ENCODE measurements around the gene VPREB1.

The VPREB1 gene

DNA sequence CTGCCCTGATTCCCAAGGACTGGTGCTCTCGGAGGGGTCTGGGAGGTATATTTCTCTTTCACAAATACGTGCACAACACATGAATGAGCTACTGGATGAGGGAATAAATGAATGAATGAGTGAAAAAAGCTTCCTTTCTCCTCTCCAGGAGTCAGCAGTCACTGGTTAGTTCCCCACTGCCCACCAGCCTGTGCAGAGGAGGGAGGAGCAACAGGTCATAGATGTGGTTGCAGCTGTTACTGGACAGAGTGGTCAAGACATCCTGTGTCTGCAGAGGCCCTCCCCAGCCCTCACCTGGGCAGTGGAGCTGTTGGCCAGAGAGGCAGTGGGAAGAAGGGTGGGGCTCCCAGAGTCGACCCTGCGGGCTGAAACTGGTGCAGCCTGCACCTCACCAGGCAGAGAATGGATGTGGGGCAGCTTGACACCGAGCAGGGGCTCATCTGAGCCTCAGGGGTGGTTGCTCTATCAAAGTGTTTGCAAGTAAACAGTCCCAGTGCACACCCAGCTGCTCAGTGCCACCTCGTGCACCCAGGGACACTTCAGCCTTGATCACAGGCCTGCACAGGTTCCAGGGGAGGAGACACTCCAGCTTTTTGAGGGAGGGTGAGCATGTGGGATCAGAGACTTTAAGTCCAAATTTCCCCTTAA, 1.4 kb upstream of the VPREB1 start:
- H3K9ac ChIP-seq (ENCODE audit: low read depth, low read length) = no peak overlapping the region
- H3K27me3 ChIP-seq (ENCODE audit: insufficient read depth, low read length, poor library complexity) = no peaks in the 10 kb centered on the region
- 0 out of 3 replicates have a peak, but pooled peaks have one; percentile 30 for ATAC-seq (ENCODE audit: insufficient read depth, low read depth)

DNA sequence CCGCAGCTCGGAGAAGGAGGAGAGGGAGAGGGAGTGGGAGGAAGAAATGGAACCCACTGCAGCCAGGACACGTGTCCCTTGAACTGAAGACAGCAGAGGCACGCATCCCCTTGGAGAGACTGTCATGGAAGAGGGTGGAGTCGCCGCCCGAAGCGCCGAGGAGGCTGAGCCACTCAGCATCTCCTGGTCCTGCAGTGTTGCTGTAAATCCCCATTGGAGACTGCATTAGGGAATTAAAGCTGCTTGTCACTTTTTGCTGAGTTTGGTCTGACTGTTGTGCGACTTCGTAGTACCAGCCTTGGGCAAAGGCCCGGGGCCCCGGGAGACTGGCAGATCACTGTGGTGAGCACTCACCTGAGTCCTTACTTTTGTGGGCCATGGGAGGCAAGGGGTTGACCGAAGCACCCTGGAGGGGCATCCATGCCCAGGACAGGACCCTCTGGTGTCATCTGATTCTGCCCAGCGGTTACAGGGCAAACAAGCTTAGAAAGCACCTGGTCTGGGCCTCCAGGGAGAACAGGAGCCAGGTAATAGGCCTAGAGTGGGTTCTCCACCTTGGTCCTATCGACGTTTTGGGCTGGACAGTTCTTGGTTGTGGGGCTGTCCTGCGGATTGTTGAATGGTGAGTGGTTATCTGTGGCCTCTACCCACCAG, 797 bp downstream of the VPREB1 start:
- H3K36me3 ChIP-seq (ENCODE audit: insufficient read depth, low read length) = no peaks in the 10 kb centered on the region
- H3K4me1 ChIP-seq (ENCODE audit: insufficient read depth, low read length) = peaks cover 56% of the 10 kb centered on the region
- ATAC-seq (ENCODE audit: insufficient read depth, low read depth) = no peak
- no peak for DNase-seq
- TF ChIP-seq, protein P1, sequence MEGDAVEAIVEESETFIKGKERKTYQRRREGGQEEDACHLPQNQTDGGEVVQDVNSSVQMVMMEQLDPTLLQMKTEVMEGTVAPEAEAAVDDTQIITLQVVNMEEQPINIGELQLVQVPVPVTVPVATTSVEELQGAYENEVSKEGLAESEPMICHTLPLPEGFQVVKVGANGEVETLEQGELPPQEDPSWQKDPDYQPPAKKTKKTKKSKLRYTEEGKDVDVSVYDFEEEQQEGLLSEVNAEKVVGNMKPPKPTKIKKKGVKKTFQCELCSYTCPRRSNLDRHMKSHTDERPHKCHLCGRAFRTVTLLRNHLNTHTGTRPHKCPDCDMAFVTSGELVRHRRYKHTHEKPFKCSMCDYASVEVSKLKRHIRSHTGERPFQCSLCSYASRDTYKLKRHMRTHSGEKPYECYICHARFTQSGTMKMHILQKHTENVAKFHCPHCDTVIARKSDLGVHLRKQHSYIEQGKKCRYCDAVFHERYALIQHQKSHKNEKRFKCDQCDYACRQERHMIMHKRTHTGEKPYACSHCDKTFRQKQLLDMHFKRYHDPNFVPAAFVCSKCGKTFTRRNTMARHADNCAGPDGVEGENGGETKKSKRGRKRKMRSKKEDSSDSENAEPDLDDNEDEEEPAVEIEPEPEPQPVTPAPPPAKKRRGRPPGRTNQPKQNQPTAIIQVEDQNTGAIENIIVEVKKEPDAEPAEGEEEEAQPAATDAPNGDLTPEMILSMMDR (IDR thresholded peaks at IDR 0.05; ENCODE audit: borderline replicate concordance, extremely low read depth, low read length, poor library complexity, severe bottlenecking) = no peak
- no peak for TF ChIP-seq EZH2 (IDR thresholded peaks at IDR 0.05; ENCODE audit: borderline replicate concordance, low read depth, low read length, severe bottlenecking)
- H3K4me3 ChIP-seq (ENCODE audit: low read depth in 1 of 2, low read length in 2 of 2) = no peak overlapping the region
- H3K27ac ChIP-seq (ENCODE audit: low read length) = peak overlapping the region; percentile 24; the same call in 1 of the 2 replicates
- no peaks in the 10 kb centered on the region for H3K27me3 ChIP-seq (ENCODE audit: insufficient read depth, low read length, poor library complexity)
- H2AFZ ChIP-seq (ENCODE audit: low read depth, low read length) = no peak overlapping the region
- no peaks in the 10 kb centered on the region for H3K9me3 ChIP-seq (ENCODE audit: insufficient read depth, low read length, severe bottlenecking)
- no peaks in the 10 kb centered on the region for H3K79me2 ChIP-seq (ENCODE audit: insufficient read depth, low read length)
- no peak overlapping the region for H3K4me2 ChIP-seq (ENCODE audit: insufficient read depth, low read length)
- H3K9ac ChIP-seq (ENCODE audit: low read depth, low read length) = no peak overlapping the region
- no peaks in the 10 kb centered on the region for H4K20me1 ChIP-seq (ENCODE audit: insufficient read depth, low read length)

More for the DNA sequence above, 1.4 kb upstream of the VPREB1 start:
- H3K36me3 ChIP-seq (ENCODE audit: insufficient read depth, low read length) = no peaks in the 10 kb centered on the region
- H3K9me3 ChIP-seq (ENCODE audit: insufficient read depth, low read length, severe bottlenecking) = no peaks in the 10 kb centered on the region
- H3K4me2 ChIP-seq (ENCODE audit: insufficient read depth, low read length) = no peak overlapping the region
- H4K20me1 ChIP-seq (ENCODE audit: insufficient read depth, low read length) = no peaks in the 10 kb centered on the region
- H3K27ac ChIP-seq (ENCODE audit: low read length) = 0 out of 2 replicates have a peak overlapping the region, but pooled peaks have one; percentile 1
- no peak for DNase-seq
- no peaks in the 10 kb centered on the region for H3K79me2 ChIP-seq (ENCODE audit: insufficient read depth, low read length)
- H2AFZ ChIP-seq (ENCODE audit: low read depth, low read length) = no peak overlapping the region
- H3K4me3 ChIP-seq (ENCODE audit: low read depth in 1 of 2, low read length in 2 of 2) = no peak overlapping the region
- peaks cover 34% of the 10 kb centered on the region for H3K4me1 ChIP-seq (ENCODE audit: insufficient read depth, low read length)
- TF ChIP-seq EZH2 (IDR thresholded peaks at IDR 0.05; ENCODE audit: borderline replicate concordance, low read depth, low read length, severe bottlenecking) = no peak
- TF ChIP-seq, protein P1 (IDR thresholded peaks at IDR 0.05; ENCODE audit: borderline replicate concordance, extremely low read depth, low read length, poor library complexity, severe bottlenecking) = no peak

DNA sequence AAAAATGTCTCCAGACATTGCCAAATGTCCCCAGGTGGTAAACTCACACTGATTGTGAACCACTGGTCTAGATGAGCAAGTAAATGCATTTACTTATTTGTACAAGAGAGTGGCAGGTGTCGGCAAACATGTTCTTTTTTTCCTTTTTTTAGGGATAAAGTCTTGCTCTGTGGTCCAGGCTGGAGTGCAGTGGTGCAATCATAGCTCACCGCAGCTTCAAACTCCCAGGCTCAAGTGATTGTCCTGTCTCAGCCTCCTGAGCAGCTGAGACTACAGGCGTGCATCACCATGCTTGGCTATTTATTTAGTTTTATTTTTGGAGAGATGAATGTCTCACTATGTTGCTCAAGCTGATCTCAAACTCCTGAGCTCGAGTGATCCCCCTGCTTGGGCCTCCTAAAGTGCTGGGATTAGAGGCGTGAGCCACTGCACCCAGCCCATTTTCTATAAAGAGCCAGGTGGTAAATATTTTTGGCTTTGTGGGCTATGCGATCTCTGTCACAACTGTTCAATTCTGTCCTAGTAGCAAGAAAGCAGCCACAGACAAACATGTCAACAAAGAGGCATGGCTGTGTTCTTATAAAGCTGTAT, 1.4 kb downstream of the VPREB1 start:
- no peak for TF ChIP-seq EZH2 (IDR thresholded peaks at IDR 0.05; ENCODE audit: borderline replicate concordance, low read depth, low read length, severe bottlenecking)
- TF ChIP-seq, protein P1 (IDR thresholded peaks at IDR 0.05; ENCODE audit: borderline replicate concordance, extremely low read depth, low read length, poor library complexity, severe bottlenecking) = no peak
- no peak overlapping the region for H3K9ac ChIP-seq (ENCODE audit: low read depth, low read length)
- no peak for ATAC-seq (ENCODE audit: insufficient read depth, low read depth)
- H2AFZ ChIP-seq (ENCODE audit: low read depth, low read length) = no peak overlapping the region
- no peaks in the 10 kb centered on the region for H3K36me3 ChIP-seq (ENCODE audit: insufficient read depth, low read length)
- peak; percentile 17 for DNase-seq
- peaks cover 59% of the 10 kb centered on the region for H3K4me1 ChIP-seq (ENCODE audit: insufficient read depth, low read length)
- H3K4me3 ChIP-seq (ENCODE audit: low read depth in 1 of 2, low read length in 2 of 2) = no peak overlapping the region
- H3K4me2 ChIP-seq (ENCODE audit: insufficient read depth, low read length) = no peak overlapping the region
- no peaks in the 10 kb centered on the region for H3K27me3 ChIP-seq (ENCODE audit: insufficient read depth, low read length, poor library complexity)
- no peaks in the 10 kb centered on the region for H3K79me2 ChIP-seq (ENCODE audit: insufficient read depth, low read length)
- H4K20me1 ChIP-seq (ENCODE audit: insufficient read depth, low read length) = no peaks in the 10 kb centered on the region
- peak overlapping the region; percentile 24 for H3K27ac ChIP-seq (ENCODE audit: low read length)
- H3K9me3 ChIP-seq (ENCODE audit: insufficient read depth, low read length, severe bottlenecking) = no peaks in the 10 kb centered on the region
